HepG2 (cell line): ENCODE measurements around the gene KRT16. TPM values are rescaled to one million over a fixed set of nuclear protein-coding genes. Genes with fewer than 3 reads are reported as not detected.
"Not testable (repeated sequence)": the region's sequence is repeated elsewhere in the genome, so short reads cannot be mapped to it uniquely, and the experiment has no call there.

Source experiments
- ATAC-seq: fragments of 200-7000 bp; cut with Tn5 transposase; 3 replicates; pipeline ENCODE4 v1.9.1; 2020; ENCODE audit warnings: mild to moderate bottlenecking, moderate library complexity
- BruUV-seq: library from RNA; stranded (reverse); fragments of 400-500 nt; replicated peaks from 2 replicates; lab custom pipeline; 2021; lab: Mats Ljungman, UMichigan
- CTCF ChIA-PET: fragments of 300-600 bp; formaldehyde crosslinking; extraction: SDS; loops from one replicate; lab custom pipeline; 2021; ENCODE audit warnings: low total read pairs, inconsistent platforms, low intra/inter-chr PET ratio; lab: Yijun Ruan, JAX
- POLR2A ChIA-PET: fragments of 350-600 bp; sonication (Branson Sonifier 250); formaldehyde crosslinking; loops from one replicate; lab custom pipeline; 2020; ENCODE audit warnings: antibody characterized with exemption, inconsistent platforms; lab: Yijun Ruan, JAX
- DNase-seq: peaks from one replicate; pipeline ENCODE4 v3.0.0-alpha.2; 2015; ENCODE audit warnings: low spot score
- FAIRE-seq: peaks from 3 replicates; lab custom pipeline; 2011; peaks lifted over from hg19 to GRCh38; lab: Jason Lieb, UNC
- H2AFZ ChIP-seq: one replicate; pipeline ENCODE4 v1.6.1; 2011; ENCODE audit warnings: low read length, inconsistent platforms
- H3K27ac ChIP-seq: fragments of 300-600 bp; 3 replicates; pipeline ENCODE4 v1.8.0; 2011; ENCODE audit warnings: mixed run types, mild to moderate bottlenecking, mixed read lengths, low read length, inconsistent platforms; ENCODE audit not compliant: insufficient read depth; ENCODE audit errors: extremely low read length
- H3K27me3 ChIP-seq, 2 experiments: fragments of 200-600 bp in 1 of 2; 2 replicates in 1 of 2; 3 replicates in 1 of 2; pipeline versions ENCODE4 v1.6.0 to v1.8.0; 2011; ENCODE audit warnings: low read length in 2 of 2, mild to moderate bottlenecking in 2 of 2, moderate library complexity in 2 of 2, inconsistent platforms in 1 of 2; ENCODE audit not compliant: insufficient read depth in 2 of 2, control insufficient read depth in 1 of 2
- H3K36me3 ChIP-seq, 2 experiments: fragments of 200-600 bp in 1 of 2; replicated peaks in 1 of 2; 2 replicates in 1 of 2; 3 replicates in 1 of 2; pipeline versions ENCODE4 v1.5.1 to v1.8.0; 2011; ENCODE audit warnings: low read length in 2 of 2, inconsistent platforms in 1 of 2; ENCODE audit not compliant: insufficient read depth in 2 of 2, control insufficient read depth in 1 of 2
- H3K4me1 ChIP-seq: 2 replicates; pipeline ENCODE4 v1.5.1; 2012; ENCODE audit warnings: low read length, inconsistent platforms; ENCODE audit not compliant: insufficient read depth
- H3K4me2 ChIP-seq: 2 replicates; pipeline ENCODE4 v1.6.0; 2011; ENCODE audit warnings: low read depth, low read length, inconsistent platforms
- H3K4me3 ChIP-seq, 3 experiments: fragments of 200-600 bp in 1 of 3; sonication (generic), shearing (Covaris generic) in 1 of 3; replicated peaks in 1 of 3; 2 replicates each; pipeline ENCODE4 v1.5.1; 2011 to 2016; ENCODE audit warnings: low read length in 3 of 3, inconsistent platforms in 2 of 3, low read depth in 2 of 3, mild to moderate bottlenecking in 2 of 3, control low read depth in 1 of 3, mixed read lengths in 1 of 3; ENCODE audit not compliant: insufficient read depth in 1 of 3
- H3K79me2 ChIP-seq: one replicate; pipeline ENCODE4 v1.6.1; 2011; ENCODE audit warnings: low read length, inconsistent platforms; ENCODE audit not compliant: insufficient read depth
- H3K9ac ChIP-seq: 2 replicates; pipeline ENCODE4 v1.6.0; 2011; ENCODE audit warnings: mild to moderate bottlenecking, low read depth, low read length, inconsistent platforms; ENCODE audit not compliant: insufficient read depth
- H3K9me3 ChIP-seq: 2 replicates; pipeline ENCODE4 v1.5.1; 2012; ENCODE audit warnings: mild to moderate bottlenecking, low read length
- H4K20me1 ChIP-seq: 2 replicates; pipeline ENCODE4 v1.6.0; 2011; ENCODE audit warnings: inconsistent platforms, mild to moderate bottlenecking, low read length, moderate library complexity; ENCODE audit not compliant: insufficient read depth
- CBX2 ChIP-seq, 2 experiments: fragments of 200-600 bp in 1 of 2; sonication (generic); formaldehyde crosslinking in 1 of 2; IDR thresholded peaks; 2 replicates each; pipeline versions ENCODE4 v1.7.0 to v1.8.1; 2018 to 2022; ENCODE audit warnings: low read depth in 2 of 2, low read length in 1 of 2, mild to moderate bottlenecking in 1 of 2, missing genetic modification reagents in 1 of 2
- CHD2 ChIP-seq: IDR thresholded peaks from 2 replicates; pipeline ENCODE4 v1.6.1; 2011; ENCODE audit warnings: low read depth, low read length, improper control_type of control experiment
- ERF ChIP-seq: IDR thresholded peaks from 2 replicates; pipeline ENCODE4 v1.6.1; 2018; ENCODE audit warnings: missing biosample characterization, missing genetic modification reagents
- ETV6 ChIP-seq: sonication (generic); formaldehyde crosslinking; conservative IDR thresholded peaks from 2 replicates; pipeline ENCODE4 v1.4.0; 2020; ENCODE audit warnings: missing genetic modification reagents
- HIC2 ChIP-seq: sonication (generic); formaldehyde crosslinking; IDR thresholded peaks from 2 replicates; pipeline ENCODE4 v1.9.0; 2022; ENCODE audit warnings: low read depth, missing genetic modification reagents
- RAD21 ChIP-seq: fragments of 450-650 bp; formaldehyde crosslinking; IDR thresholded peaks from 2 replicates; pipeline ENCODE4 v1.5.0; 2020; ENCODE audit warnings: mild to moderate bottlenecking
- ZNF276 ChIP-seq: sonication (generic); formaldehyde crosslinking; IDR thresholded peaks from 2 replicates; pipeline ENCODE4 v1.4.0; 2020; ENCODE audit warnings: mild to moderate bottlenecking, low read depth, missing genetic modification reagents
- ZNF383 ChIP-seq: sonication (generic); formaldehyde crosslinking; IDR thresholded peaks from 2 replicates; pipeline ENCODE4 v1.4.0; 2020; ENCODE audit warnings: missing genetic modification reagents, mild to moderate bottlenecking, borderline replicate concordance
- ZNF510 ChIP-seq: sonication (generic); formaldehyde crosslinking; IDR thresholded peaks from 2 replicates; pipeline ENCODE4 v1.4.0; 2020; ENCODE audit warnings: low read depth, mild to moderate bottlenecking, missing genetic modification reagents
- WGBS: methylation state at CpG from one replicate; pipeline ENCODE4 v1.1.6; 2017; ENCODE audit warnings: low lambda C conversion rate; 5-methylcytosine and 5-hydroxymethylcytosine counted together
- in situ Hi-C: cut with HindIII; loops from 2 replicates; pipeline ENCODE4 v1.10.0; 2017; ENCODE audit warnings: low pct_unique_long_range_greater_than_20kb; ENCODE audit not compliant: extremely low pct_ligation_motif_present
- intact Hi-C: fragments of 100-400 bp; cut with micrococcal nuclease; formaldehyde crosslinking; loops from one replicate; pipeline ENCODE4 v1.10.0; 2022; ENCODE audit not compliant: unreplicated experiment
- polyA plus RNA-seq, 8 experiments: library from polyadenylated mRNA; depleted of rRNA in 3 of 8; stranded (reverse) in 7 of 8; unstranded in 1 of 8; fragments of >200 nt; fragmentation: Illumina TruSeq in 4 of 8; extraction: Trizol in 4 of 8; gene quantifications; 2 replicates each; pipeline versions ENCODE4 v1.2.1 to v1.2.3, GENCODE V29; 2011 to 2016; ENCODE audit warnings: low read depth in 4 of 8, missing spikeins in 1 of 8, mixed read lengths in 1 of 8; ENCODE audit not compliant: insufficient read depth in 1 of 8
- total RNA-seq, 5 experiments: library from RNA; depleted of rRNA; stranded (reverse); fragments of >200 nt; fragmentation: Illumina TruSeq; extraction: Trizol; gene quantifications; 2 replicates each; pipeline ENCODE4 v1.2.3, GENCODE V29; 2016; ENCODE audit warnings: low read depth in 1 of 5
- TF ChIP-seq, protein P1 (sequence below): sonication (generic); formaldehyde crosslinking; conservative IDR thresholded peaks from 2 replicates; pipeline ENCODE4 v1.8.0; 2022; ENCODE audit warnings: low read depth, missing genetic modification reagents

The KRT16 gene
- total and polyA plus RNA-seq, 2 of the 13 experiments (the other 11 are each of a cell fraction or from before 2014, with no cell fraction given) = not detected

DNA sequence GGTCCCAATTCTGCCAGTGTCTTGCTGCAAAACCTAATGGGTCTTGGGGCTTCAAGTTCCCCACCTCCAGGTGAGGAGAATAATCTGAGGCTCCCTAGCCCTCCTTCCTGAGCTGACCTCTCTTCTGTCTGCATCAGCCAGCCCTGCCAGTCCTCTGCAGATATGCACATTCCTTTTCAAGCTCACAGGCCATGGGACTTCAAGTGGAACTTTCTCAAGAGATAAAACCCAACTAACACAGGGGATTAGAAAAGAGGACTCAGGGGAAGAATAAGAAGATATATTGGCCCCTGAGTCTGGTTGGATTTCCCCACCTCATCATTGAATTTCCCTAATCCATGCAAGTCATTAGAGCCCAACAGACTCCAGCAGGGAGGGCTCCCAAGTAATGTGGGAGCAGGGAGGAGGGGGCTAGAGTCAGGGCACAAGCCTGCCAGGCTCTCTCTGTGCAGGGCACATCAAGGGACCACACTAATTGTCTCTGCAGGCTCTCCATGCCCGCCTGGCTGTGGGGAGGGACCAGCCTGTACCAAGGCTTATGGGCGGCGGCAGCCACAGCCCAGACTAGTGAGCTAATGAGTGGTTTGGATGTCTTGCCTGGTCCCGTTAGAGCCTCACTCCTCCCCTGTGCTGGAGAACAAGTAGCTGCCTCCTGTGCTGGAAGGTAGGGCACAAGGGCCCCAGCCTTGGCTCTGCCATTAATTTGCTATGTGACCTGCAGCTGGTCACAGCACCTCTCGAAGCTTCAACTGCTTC is 27.1 kb downstream of the KRT16 start:
- no peak for ATAC-seq
- intact Hi-C loops = no loop called here

DNA sequence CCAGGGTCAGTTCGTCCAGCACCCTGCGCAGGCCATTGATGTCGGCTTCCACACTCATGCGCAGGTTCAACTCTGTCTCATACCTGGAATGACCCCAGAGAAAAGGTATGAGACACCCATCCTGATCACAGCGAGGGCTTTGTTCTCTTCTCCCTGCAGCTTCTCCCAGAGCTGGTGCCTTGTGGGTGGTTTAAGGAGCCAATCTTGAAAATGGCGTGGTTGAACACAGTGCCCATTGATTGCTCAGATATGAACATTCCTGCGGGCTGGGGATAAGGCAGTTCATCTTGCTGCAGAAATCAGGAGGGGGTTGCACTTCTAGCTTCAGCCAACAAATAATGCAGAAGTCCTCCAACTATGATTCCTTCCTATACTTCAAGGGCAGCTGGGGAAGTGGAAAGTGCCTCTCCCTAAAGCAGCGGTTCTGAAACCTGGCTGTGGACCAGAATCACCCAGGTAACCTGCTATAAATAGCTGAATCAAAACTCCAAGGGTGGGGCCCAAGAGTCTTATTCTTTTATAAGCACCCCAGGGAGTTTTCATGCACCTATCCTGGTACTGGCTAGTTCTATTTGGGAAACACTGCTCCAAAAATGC is 28.1 kb downstream of the KRT16 start:
- FAIRE-seq, in situ Hi-C loops: not testable (repeated sequence)

More for the DNA sequence above, 27.1 kb downstream of the KRT16 start:
- H3K4me3 ChIP-seq = no peak overlapping the region
- no peak overlapping the region for H3K9ac ChIP-seq
- H3K4me2 ChIP-seq = no peak overlapping the region
- H3K9me3 ChIP-seq = no peaks in the 10 kb centered on the region
- DNase-seq (no peak), FAIRE-seq (no peak)
- no peaks in the 10 kb centered on the region for H3K79me2 ChIP-seq
- H3K4me1 ChIP-seq = no peaks in the 10 kb centered on the region
- H3K36me3 ChIP-seq = no peaks in the 10 kb centered on the region
- BruUV-seq = no TSS peak
- in situ Hi-C loops = no loop called here
- no peak overlapping the region for H3K27ac ChIP-seq
- H3K27me3 ChIP-seq = peaks cover 3 to 23% of the 10 kb centered on the region in 2 experiments; a peak in 3 of 5 replicates
- TF ChIP-seq ETV6 (CRISPR knock-in tag) (no peak), ZNF383 (CRISPR knock-in tag) (no peak), ERF (CRISPR knock-in tag) (no peak), CHD2 (no peak), ZNF510 (CRISPR knock-in tag) (no peak), CBX2 (IDR thresholded peaks at IDR 0.05; ENCODE audit: low read depth, low read length) (no peak), CBX2 (CRISPR knock-in tag; IDR thresholded peaks at IDR 0.05; ENCODE audit: low read depth) (no peak), RAD21 (CRISPR knock-in tag) (no peak), ZNF276 (CRISPR knock-in tag) (no peak), HIC2 (CRISPR knock-in tag) (no peak)
- TF ChIP-seq, protein P1, sequence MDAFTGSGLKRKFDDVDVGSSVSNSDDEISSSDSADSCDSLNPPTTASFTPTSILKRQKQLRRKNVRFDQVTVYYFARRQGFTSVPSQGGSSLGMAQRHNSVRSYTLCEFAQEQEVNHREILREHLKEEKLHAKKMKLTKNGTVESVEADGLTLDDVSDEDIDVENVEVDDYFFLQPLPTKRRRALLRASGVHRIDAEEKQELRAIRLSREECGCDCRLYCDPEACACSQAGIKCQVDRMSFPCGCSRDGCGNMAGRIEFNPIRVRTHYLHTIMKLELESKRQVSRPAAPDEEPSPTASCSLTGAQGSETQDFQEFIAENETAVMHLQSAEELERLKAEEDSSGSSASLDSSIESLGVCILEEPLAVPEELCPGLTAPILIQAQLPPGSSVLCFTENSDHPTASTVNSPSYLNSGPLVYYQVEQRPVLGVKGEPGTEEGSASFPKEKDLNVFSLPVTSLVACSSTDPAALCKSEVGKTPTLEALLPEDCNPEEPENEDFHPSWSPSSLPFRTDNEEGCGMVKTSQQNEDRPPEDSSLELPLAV (CRISPR knock-in tag) = no peak
- no peaks in the 10 kb centered on the region for H4K20me1 ChIP-seq
- ChIA-PET CTCF (no interaction called here), POLR2A (no interaction called here)
- 33% methylated on average over 3 of the region's 5 CpGs for WGBS
- H2AFZ ChIP-seq = no peak overlapping the region

More for the DNA sequence above, 28.1 kb downstream of the KRT16 start:
- POLR2A ChIA-PET, H2AFZ ChIP-seq, H3K79me2 ChIP-seq, H3K36me3 ChIP-seq, H3K9ac ChIP-seq, DNase-seq, H4K20me1 ChIP-seq, H3K27ac ChIP-seq, intact Hi-C loops, ATAC-seq, H3K9me3 ChIP-seq, H3K4me2 ChIP-seq, CTCF ChIA-PET, BruUV-seq, H3K4me1 ChIP-seq, H3K4me3 ChIP-seq: not testable (repeated sequence)
- WGBS = 40% methylated on average over 7 of the region's 8 CpGs
- H3K27me3 ChIP-seq = peaks cover 3 to 17% of the 10 kb centered on the region in 2 experiments; a peak in 3 of 5 replicates
